ENCODE measurements around the gene OR1I1.

OR1I1 gene

GRCh38 chr19:15136234-15136954 lies 54.4 kb downstream of the OR1I1 start:
- no peak for DNase-seq (ENCODE audit: low read depth)
- TF ChIP-seq CTCF (IDR thresholded peaks at IDR 0.05; ENCODE audit: low read depth, low read length, missing control alignments) = no peak
- H3K4me3 ChIP-seq (ENCODE audit: low read depth, low read length) = no peak overlapping the region

- no peak for TF ChIP-seq CTCF (IDR thresholded peaks at IDR 0.05; ENCODE audit: low read depth, low read length, missing control alignments)
- DNase-seq (ENCODE audit: low read depth) = no peak
These were observed 55.8 kb downstream of the OR1I1 start for GRCh38 chr19:15137777-15138176.

GRCh38 chr19:15138427-15138826 lies 56.4 kb downstream of the OR1I1 start:
- H3K4me3 ChIP-seq (ENCODE audit: low read depth, low read length) = no peak overlapping the region
- DNase-seq (ENCODE audit: low read depth) = no peak
- no peak for TF ChIP-seq CTCF (IDR thresholded peaks at IDR 0.05; ENCODE audit: low read depth, low read length, missing control alignments)

More at GRCh38 chr19:15137777-15138176, 55.8 kb downstream of the OR1I1 start:
- no peak overlapping the region for H3K4me3 ChIP-seq (ENCODE audit: low read depth, low read length)

- no peak for TF ChIP-seq CTCF (IDR thresholded peaks at IDR 0.05; ENCODE audit: low read depth, low read length, missing control alignments)
- H3K4me3 ChIP-seq (ENCODE audit: low read depth, low read length) = no peak overlapping the region
- DNase-seq (ENCODE audit: low read depth) = no peak
These were observed 59.1 kb downstream of the OR1I1 start for GRCh38 chr19:15141143-15141542.

GRCh38 chr19:15142313-15142712 lies 60.3 kb downstream of the OR1I1 start:
- no peak for DNase-seq (ENCODE audit: low read depth)
- H3K4me3 ChIP-seq (ENCODE audit: low read depth, low read length) = no peak overlapping the region
- no peak for TF ChIP-seq CTCF (IDR thresholded peaks at IDR 0.05; ENCODE audit: low read depth, low read length, missing control alignments)

All from GM12864 (cell line).